GM12865 (cell line): Measurements from ENCODE around the gene SORCS2.

Source experiments
- DNase-seq: peaks from one replicate; pipeline ENCODE4 v3.0.0; 2010; ENCODE audit warnings: low read depth
- H3K4me3 ChIP-seq: 2 replicates; pipeline ENCODE4 v1.5.1; 2011; ENCODE audit warnings: mild to moderate bottlenecking, low read depth, low read length, control low read depth
- CTCF ChIP-seq: IDR thresholded peaks from 2 replicates; pipeline ENCODE4 v1.5.1; 2011; ENCODE audit warnings: low read length, control low read depth, low read depth, inconsistent platforms; ENCODE audit not compliant: insufficient read depth; ENCODE audit errors: missing control alignments

SORCS2 gene

GRCh38 chr4:7737752-7738457 lies 545.6 kb downstream of the SORCS2 start:
- no peak for DNase-seq
- no peak for TF ChIP-seq CTCF

GRCh38 chr4:7738458-7739076 lies 546.2 kb downstream of the SORCS2 start:
- H3K4me3 ChIP-seq, result no peak overlapping the region
- no peak for DNase-seq
- no peak for TF ChIP-seq CTCF

More at GRCh38 chr4:7737752-7738457, 545.6 kb downstream of the SORCS2 start:
- H3K4me3 ChIP-seq, result no peak overlapping the region

GRCh38 chr4:7739077-7739917 lies 547.0 kb downstream of the SORCS2 start:
- no peak overlapping the region for H3K4me3 ChIP-seq
- TF ChIP-seq CTCF, result no peak
- DNase-seq, result no peak

GRCh38 chr4:7739918-7740865 lies 547.9 kb downstream of the SORCS2 start:
- H3K4me3 ChIP-seq, result no peak overlapping the region
- TF ChIP-seq CTCF, result no peak
- no peak for DNase-seq

GRCh38 chr4:7740866-7741525 lies 548.7 kb downstream of the SORCS2 start:
- no peak for TF ChIP-seq CTCF
- DNase-seq, result no peak
- no peak overlapping the region for H3K4me3 ChIP-seq
